GM13976 (cell line): ENCODE data around the gene LINGO3.

Experiments
- DNase-seq: peaks from one replicate; pipeline ENCODE4 v3.0.0; 2012; ENCODE audit warnings: low spot score
- in situ Hi-C: fragments of 300-500 bp; cut with MboI; formaldehyde crosslinking; loops from one replicate; pipeline ENCODE4 v1.12.0; 2022; ENCODE audit warnings: low sequenced_read_pairs, mixed read lengths, inconsistent platforms; ENCODE audit not compliant: unreplicated experiment
- TF ChIP-seq, protein P1 (sequence below): IDR thresholded peaks from 2 replicates; pipeline ENCODE4 v1.5.1; 2012; ENCODE audit warnings: borderline replicate concordance, mild to moderate bottlenecking; ENCODE audit not compliant: insufficient read depth; ENCODE audit errors: extremely low read depth, missing control alignments, control extremely low read depth

LINGO3 gene

GRCh38 chr19:2274185-2274711 is 33.7 kb downstream of the LINGO3 start:
- TF ChIP-seq, protein P1, sequence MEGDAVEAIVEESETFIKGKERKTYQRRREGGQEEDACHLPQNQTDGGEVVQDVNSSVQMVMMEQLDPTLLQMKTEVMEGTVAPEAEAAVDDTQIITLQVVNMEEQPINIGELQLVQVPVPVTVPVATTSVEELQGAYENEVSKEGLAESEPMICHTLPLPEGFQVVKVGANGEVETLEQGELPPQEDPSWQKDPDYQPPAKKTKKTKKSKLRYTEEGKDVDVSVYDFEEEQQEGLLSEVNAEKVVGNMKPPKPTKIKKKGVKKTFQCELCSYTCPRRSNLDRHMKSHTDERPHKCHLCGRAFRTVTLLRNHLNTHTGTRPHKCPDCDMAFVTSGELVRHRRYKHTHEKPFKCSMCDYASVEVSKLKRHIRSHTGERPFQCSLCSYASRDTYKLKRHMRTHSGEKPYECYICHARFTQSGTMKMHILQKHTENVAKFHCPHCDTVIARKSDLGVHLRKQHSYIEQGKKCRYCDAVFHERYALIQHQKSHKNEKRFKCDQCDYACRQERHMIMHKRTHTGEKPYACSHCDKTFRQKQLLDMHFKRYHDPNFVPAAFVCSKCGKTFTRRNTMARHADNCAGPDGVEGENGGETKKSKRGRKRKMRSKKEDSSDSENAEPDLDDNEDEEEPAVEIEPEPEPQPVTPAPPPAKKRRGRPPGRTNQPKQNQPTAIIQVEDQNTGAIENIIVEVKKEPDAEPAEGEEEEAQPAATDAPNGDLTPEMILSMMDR: no peak
- DNase-seq: no peak
- in situ Hi-C loops: no loop called here

GRCh38 chr19:2273356-2274184 is 34.4 kb downstream of the LINGO3 start:
- TF ChIP-seq, protein P1: peak; percentile 99
- DNase-seq: peak; percentile 94
- in situ Hi-C loops: no loop called here

DNA sequence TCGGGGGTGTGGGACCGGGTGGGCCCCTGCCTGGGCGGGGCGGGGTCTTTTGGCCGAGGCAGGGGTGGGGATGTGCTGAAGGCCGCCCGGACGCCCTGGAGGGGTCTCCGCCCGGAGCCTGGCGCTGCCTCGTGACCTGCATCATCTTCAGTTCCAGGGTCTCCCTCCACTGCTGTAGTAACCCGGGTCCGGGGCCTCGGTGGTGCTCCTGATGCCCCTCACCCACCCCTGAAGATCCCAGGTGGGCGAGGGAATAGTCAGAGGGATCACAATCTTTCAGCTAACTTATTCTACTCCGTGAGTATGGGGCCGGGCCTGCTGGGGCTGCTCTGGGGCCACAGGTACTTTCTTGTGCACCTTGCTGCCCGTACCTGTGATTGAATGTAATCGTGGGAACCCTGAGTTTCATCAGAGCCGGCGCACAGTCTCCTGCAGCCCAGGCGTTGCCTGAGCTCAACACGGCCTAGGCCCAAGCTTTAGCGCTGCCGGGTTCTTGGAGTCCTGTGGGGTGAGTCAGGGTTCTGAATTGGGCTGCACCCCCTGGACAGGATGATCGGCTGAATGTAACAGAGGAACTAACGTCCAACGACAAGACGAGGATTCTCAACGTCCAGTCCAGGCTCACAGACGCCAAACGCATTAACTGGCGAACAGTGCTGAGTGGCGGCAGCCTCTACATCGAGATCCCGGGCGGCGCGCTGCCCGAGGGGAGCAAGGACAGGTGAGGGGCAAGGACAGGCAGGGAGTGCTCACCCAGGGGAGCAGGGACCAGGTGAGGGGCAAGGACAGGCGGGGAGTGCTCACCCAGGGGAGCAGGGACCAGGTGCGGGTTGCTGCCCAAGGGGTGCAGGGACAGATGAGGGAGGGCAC is 36.5 kb downstream of the LINGO3 start:
- in situ Hi-C loops: no loop called here
- no peak for DNase-seq
- TF ChIP-seq, protein P1: no peak

- peak; percentile 86 for DNase-seq
- in situ Hi-C loops: no loop called here
- TF ChIP-seq, protein P1: no peak
Observed at GRCh38 chr19:2270423-2271233, 37.3 kb downstream of the LINGO3 start.

DNA sequence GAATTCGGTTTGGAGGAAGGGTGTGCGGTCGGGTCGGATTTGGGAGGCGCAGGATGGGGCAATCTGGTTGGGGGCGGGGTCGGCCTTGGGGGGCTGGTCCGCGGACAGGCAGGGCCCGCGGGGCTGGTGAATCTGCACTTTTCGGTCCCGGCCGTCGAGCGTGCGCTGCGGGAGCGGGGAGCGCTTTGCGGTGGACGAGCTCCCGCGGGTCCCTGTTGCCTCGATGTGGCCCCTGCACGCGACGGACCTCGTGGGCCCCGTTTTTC is 37.9 kb downstream of the LINGO3 start:
- TF ChIP-seq, protein P1: no peak
- DNase-seq: no peak
- in situ Hi-C loops: no loop called here

- TF ChIP-seq, protein P1: no peak
- DNase-seq: peak; percentile 100
- in situ Hi-C loops: no loop called here
Observed at GRCh38 chr19:2269244-2270156, 38.5 kb downstream of the LINGO3 start.
